ENCODE measurements around the gene PTPA. TPM values are rescaled to one million over a fixed set of nuclear protein-coding genes. Genes with fewer than 3 reads are reported as not detected.
A peak's percentile ranks its signal among the peaks of the same experiment; 100 is the strongest.

Gene PTPA
- total and polyA plus RNA-seq, 11 donors: 96.0 to 212 (median 172) TPM

- DNase-seq (peak in 3 of 5 donors; percentile 25 to 72 (median 53)), ATAC-seq (peak in 2 of 4 donors; percentile 2 to 26)
- WGBS, 4 donors: 38 to 53% (median 44%) methylated on average over 8 of the region's 8 CpGs
- H3K4me1 ChIP-seq: peaks cover 0 to 19% (median 4%) of the 10 kb centered on the region in 12 donors
- H3K27me3 ChIP-seq: peaks cover 0 to 12% (median 0%) of the 10 kb centered on the region in 9 donors
- H3K27ac ChIP-seq: peak overlapping the region; percentile 5 to 92 (median 75)
- TF ChIP-seq POLR2A (IDR thresholded peaks at IDR 0.05) (no peak), CTCF (IDR thresholded peaks at IDR 0.05) (no peak)
- peak overlapping the region in 4 of 12 donors; percentile 11 to 34 (median 16) for H3K4me3 ChIP-seq
- H3K36me3 ChIP-seq: no peaks in the 10 kb centered on the region
- peaks cover 0 to 6% (median 0%) of the 10 kb centered on the region in 12 donors for H3K9me3 ChIP-seq
- intact Hi-C loops (cut with DNase I): no loop called here
These were observed 86.7 kb downstream of the PTPA start for GRCh38 chr9:129197978-129198318.

Other genes starting within 250 kb of the PTPA start
- 10 to 100 TPM in 7 of 9 donors, 1 to 10 TPM in 2; 9.5 to 16.7 (median 13.4) TPM for gene KYAT1, start 229.5 kb upstream of the PTPA start, total RNA-seq
- 10 to 100 TPM; 11.5 to 12.6 TPM for gene KYAT1, start 229.5 kb upstream of the PTPA start, polyA plus RNA-seq
- 10 to 100 TPM; 16.2 to 76.4 (median 28.8) TPM for gene LRRC8A, start 229.3 kb upstream of the PTPA start, total RNA-seq
- gene LRRC8A, start 229.3 kb upstream of the PTPA start, polyA plus RNA-seq: 10 to 100 TPM; 15.8 to 62.3 TPM
- 10 to 100 TPM; 14.0 to 49.0 (median 27.3) TPM for gene PHYHD1, start 190.4 kb upstream of the PTPA start, total RNA-seq
- 10 to 100 TPM; 24.2 to 41.5 TPM for gene PHYHD1, start 190.4 kb upstream of the PTPA start, polyA plus RNA-seq
- 10 to 100 TPM in 6 of 9 donors, 1 to 10 TPM in 3; 8.2 to 14.8 (median 10.6) TPM for gene DOLK, start 163.8 kb upstream of the PTPA start, total RNA-seq
- 10 to 100 TPM in 1 of 2 donors, 1 to 10 TPM in 1; 7.8 to 15.6 TPM for gene DOLK, start 163.8 kb upstream of the PTPA start, polyA plus RNA-seq
- gene NUP188, start 163.7 kb upstream of the PTPA start, total RNA-seq: 10 to 100 TPM; 15.1 to 30.4 (median 22.6) TPM
- gene NUP188, start 163.7 kb upstream of the PTPA start, polyA plus RNA-seq: 10 to 100 TPM; 10.6 to 35.1 TPM
- 10 to 100 TPM; 27.3 to 42.7 (median 36.5) TPM for gene SH3GLB2, start 83.1 kb upstream of the PTPA start, total RNA-seq
- 10 to 100 TPM; 29.5 to 33.6 TPM for gene SH3GLB2, start 83.1 kb upstream of the PTPA start, polyA plus RNA-seq
- 10 to 100 TPM; 29.2 to 49.5 (median 31.6) TPM for gene MIGA2, start 74.8 kb upstream of the PTPA start, total RNA-seq
- gene MIGA2, start 74.8 kb upstream of the PTPA start, polyA plus RNA-seq: 10 to 100 TPM; 27.7 to 61.3 TPM
- gene DOLPP1, start 30.3 kb upstream of the PTPA start, total RNA-seq: 10 to 100 TPM in 1 of 9 donors, 1 to 10 TPM in 8; 3.2 to 10.3 (median 5.8) TPM
- gene DOLPP1, start 30.3 kb upstream of the PTPA start, polyA plus RNA-seq: 10 to 100 TPM in 1 of 2 donors, 1 to 10 TPM in 1; 3.0 to 11.5 TPM
- 100 to 1,000 TPM in 2 of 9 donors, 10 to 100 TPM in 7; 50.8 to 126 (median 68.2) TPM for gene CRAT, start 622 bp upstream of the PTPA start, total RNA-seq
- 10 to 100 TPM; 37.0 to 64.7 TPM for gene CRAT, start 622 bp upstream of the PTPA start, polyA plus RNA-seq
- gene IER5L, start 66.8 kb downstream of the PTPA start, total RNA-seq: 10 to 100 TPM in 3 of 9 donors, 1 to 10 TPM in 6; 4.1 to 18.4 (median 5.5) TPM
- 1 to 10 TPM; 2.8 to 7.3 TPM for gene IER5L, start 66.8 kb downstream of the PTPA start, polyA plus RNA-seq

All from heart left ventricle (tissue), 16 donors.